GM19099 (cell line): ENCODE data around the gene GRIA3.

Source experiments
- POLR2A ChIP-seq: IDR thresholded peaks from 3 replicates; pipeline ENCODE4 v1.6.1; 2011; ENCODE audit warnings: low read depth; ENCODE audit not compliant: insufficient read length; ENCODE audit errors: extremely low read depth

Gene GRIA3

GRCh38 chrX:123291623-123292022 is 107.5 kb downstream of the GRIA3 start:
- TF ChIP-seq POLR2A = no peak

- no peak for TF ChIP-seq POLR2A
These were observed 113.9 kb downstream of the GRIA3 start for GRCh38 chrX:123298026-123298425.

- TF ChIP-seq POLR2A = no peak
These were observed 119.4 kb downstream of the GRIA3 start for GRCh38 chrX:123303429-123303828.

GRCh38 chrX:123308658-123309057 is 124.6 kb downstream of the GRIA3 start:
- TF ChIP-seq POLR2A = no peak

GRCh38 chrX:123310112-123310511 is 126.0 kb downstream of the GRIA3 start:
- no peak for TF ChIP-seq POLR2A

- TF ChIP-seq POLR2A = no peak
These were observed 127.4 kb downstream of the GRIA3 start for GRCh38 chrX:123311486-123311885.

GRCh38 chrX:123313486-123313885 is 129.4 kb downstream of the GRIA3 start:
- TF ChIP-seq POLR2A = no peak

GRCh38 chrX:123320622-123321021 is 136.5 kb downstream of the GRIA3 start:
- no peak for TF ChIP-seq POLR2A

GRCh38 chrX:123322536-123322935 is 138.5 kb downstream of the GRIA3 start:
- no peak for TF ChIP-seq POLR2A

- no peak for TF ChIP-seq POLR2A
These were observed 140.5 kb downstream of the GRIA3 start for GRCh38 chrX:123324625-123325024.

- no peak for TF ChIP-seq POLR2A
These were observed 146.3 kb downstream of the GRIA3 start for GRCh38 chrX:123330229-123330942.

GRCh38 chrX:123331349-123331748 is 147.3 kb downstream of the GRIA3 start:
- TF ChIP-seq POLR2A = no peak

- no peak for TF ChIP-seq POLR2A
These were observed 147.8 kb downstream of the GRIA3 start for GRCh38 chrX:123331859-123332258.

GRCh38 chrX:123336666-123337065 is 152.6 kb downstream of the GRIA3 start:
- no peak for TF ChIP-seq POLR2A

- no peak for TF ChIP-seq POLR2A
These were observed 154.0 kb downstream of the GRIA3 start for GRCh38 chrX:123337886-123338639.

GRCh38 chrX:123339221-123339905 is 155.3 kb downstream of the GRIA3 start:
- no peak for TF ChIP-seq POLR2A
